ENCODE measurements around the gene EIF3K.
A peak's percentile ranks its signal among the peaks of the same experiment; 100 is the strongest.

EIF3K gene

GRCh38 chr19:38617764-38618589 is 1.0 kb upstream of the EIF3K start, which contains the start of gene MAP4K1:
Gene MAP4K1, minus strand, starts transcription at chr19:38617953. Its CDS starts 58 bp downstream, at chr19:38617895.
- peak; percentile 89 for DNase-seq

GRCh38 chr19:38619361-38620174 is 580 bp downstream of the EIF3K start:
- peak overlapping the region; percentile 41; the same call in 1 of the 2 replicates for H3K27ac ChIP-seq (ENCODE audit: low read length)
- DNase-seq: no peak
- TF ChIP-seq CTCF (IDR thresholded peaks at IDR 0.05; ENCODE audit: low read length) (no peak), EZH2 (optimal IDR thresholded peaks at IDR 0.05; ENCODE audit: low read depth, low read length) (no peak), EZH2phosphoT487 (IDR thresholded peaks at IDR 0.05; ENCODE audit: low read length) (no peak)

More at GRCh38 chr19:38617764-38618589, 1.0 kb upstream of the EIF3K start, which contains the start of gene MAP4K1:
- Histone ChIP-seq H3F3A (ENCODE audit: insufficient read depth, low read length) (peaks cover 13% of the 10 kb centered on the region), H3K36me3 (replicated peaks; ENCODE audit: insufficient read depth, low read length) (peaks cover 8% of the 10 kb centered on the region), H3K4me3 (ENCODE audit: low read length) (peak within 1 kb of the TSS; percentile 94), H3K9ac (ENCODE audit: low read length) (peak within 1 kb of the TSS; percentile 74), H3K4me2 (ENCODE audit: low read depth, low read length) (peak within 1 kb of the TSS; percentile 95), H3K27me3 (replicated peaks; ENCODE audit: insufficient read depth, low read length) (no peaks in the 10 kb centered on the region), H3K9me2 (replicated peaks; ENCODE audit: insufficient read depth, low read length) (no peaks in the 10 kb centered on the region), H3K4me1 (ENCODE audit: low read length) (peaks cover 16% of the 10 kb centered on the region), H2AFZ (ENCODE audit: low read length) (peak within 1 kb of the TSS; percentile 83), H4K20me1 (ENCODE audit: insufficient read depth, low read length) (no peaks in the 10 kb centered on the region), H3K9me3 (replicated peaks; ENCODE audit: insufficient read depth, low read length) (no peaks in the 10 kb centered on the region), H3K27ac (ENCODE audit: low read length) (peak within 1 kb of the TSS; percentile 79), H3K79me2 (ENCODE audit: low read length) (peaks cover 61% of the 10 kb centered on the region)
- TF ChIP-seq EZH2 (optimal IDR thresholded peaks at IDR 0.05; ENCODE audit: low read depth, low read length): no peak
- TF ChIP-seq CTCF (IDR thresholded peaks at IDR 0.05; ENCODE audit: low read length): no peak
- TF ChIP-seq EZH2phosphoT487 (IDR thresholded peaks at IDR 0.05; ENCODE audit: low read length): no peak

GRCh38 chr19:38624822-38625221 is 5.8 kb downstream of the EIF3K start:
- no peak for TF ChIP-seq CTCF (IDR thresholded peaks at IDR 0.05; ENCODE audit: low read length)
- TF ChIP-seq EZH2 (optimal IDR thresholded peaks at IDR 0.05; ENCODE audit: low read depth, low read length): no peak
- TF ChIP-seq EZH2phosphoT487 (IDR thresholded peaks at IDR 0.05; ENCODE audit: low read length): no peak
- Histone ChIP-seq H3K9ac (ENCODE audit: low read length) (no peak overlapping the region), H3K36me3 (replicated peaks; ENCODE audit: insufficient read depth, low read length) (peaks cover 14% of the 10 kb centered on the region)

More at GRCh38 chr19:38619361-38620174, 580 bp downstream of the EIF3K start:
- Histone ChIP-seq H3K9ac (ENCODE audit: low read length) (peak overlapping the region; percentile 82), H2AFZ (ENCODE audit: low read length) (peak overlapping the region; percentile 80), H3K79me2 (ENCODE audit: low read length) (peaks cover 65% of the 10 kb centered on the region), H3K4me3 (ENCODE audit: low read length) (peak overlapping the region; percentile 94), H3F3A (ENCODE audit: insufficient read depth, low read length) (peaks cover 13% of the 10 kb centered on the region), H3K4me2 (ENCODE audit: low read depth, low read length) (peak overlapping the region; percentile 98), H3K9me3 (replicated peaks; ENCODE audit: insufficient read depth, low read length) (no peaks in the 10 kb centered on the region), H3K36me3 (replicated peaks; ENCODE audit: insufficient read depth, low read length) (peaks cover 14% of the 10 kb centered on the region), H3K9me2 (replicated peaks; ENCODE audit: insufficient read depth, low read length) (no peaks in the 10 kb centered on the region), H4K20me1 (ENCODE audit: insufficient read depth, low read length) (no peaks in the 10 kb centered on the region; the same call in 1 of the 2 replicates), H3K4me1 (ENCODE audit: low read length) (peaks cover 16% of the 10 kb centered on the region), H3K27me3 (replicated peaks; ENCODE audit: insufficient read depth, low read length) (no peaks in the 10 kb centered on the region)

More at GRCh38 chr19:38624822-38625221, 5.8 kb downstream of the EIF3K start:
- Histone ChIP-seq H3K27me3 (replicated peaks; ENCODE audit: insufficient read depth, low read length) (no peaks in the 10 kb centered on the region), H3K9me2 (replicated peaks; ENCODE audit: insufficient read depth, low read length) (no peaks in the 10 kb centered on the region), H3K9me3 (replicated peaks; ENCODE audit: insufficient read depth, low read length) (no peaks in the 10 kb centered on the region), H3K27ac (ENCODE audit: low read length) (no peak overlapping the region), H2AFZ (ENCODE audit: low read length) (no peak overlapping the region), H3F3A (ENCODE audit: insufficient read depth, low read length) (no peaks in the 10 kb centered on the region), H3K4me2 (ENCODE audit: low read depth, low read length) (no peak overlapping the region), H3K4me3 (ENCODE audit: low read length) (no peak overlapping the region), H4K20me1 (ENCODE audit: insufficient read depth, low read length) (no peaks in the 10 kb centered on the region; the same call in 1 of the 2 replicates), H3K4me1 (ENCODE audit: low read length) (peaks cover 5% of the 10 kb centered on the region), H3K79me2 (ENCODE audit: low read length) (peaks cover 36% of the 10 kb centered on the region)
- DNase-seq: no peak
